Tibial nerve (tissue), 3 donors: ENCODE measurements around the gene ATP8A2.

Source experiments
- POLR2A ChIP-seq, 2 donors: fragments of 450-650 bp; IDR thresholded peaks; one replicate each; pipeline ENCODE4 v1.6.1; 2017; ENCODE audit warnings: antibody characterized with exemption in 2 of 2, mild to moderate bottlenecking in 2 of 2, moderate library complexity in 2 of 2
- TF ChIP-seq, protein P1 (sequence below), 5 experiments: fragments of 200-600 bp in 3 of 5; fragments of 450-650 bp in 2 of 5; sonication (generic) in 3 of 5; IDR thresholded peaks; one replicate each; pipeline ENCODE4 v1.5.1; 2016 to 2019; ENCODE audit warnings: antibody characterized with exemption in 5 of 5, mild to moderate bottlenecking in 3 of 5, moderate library complexity in 2 of 5

DNA sequence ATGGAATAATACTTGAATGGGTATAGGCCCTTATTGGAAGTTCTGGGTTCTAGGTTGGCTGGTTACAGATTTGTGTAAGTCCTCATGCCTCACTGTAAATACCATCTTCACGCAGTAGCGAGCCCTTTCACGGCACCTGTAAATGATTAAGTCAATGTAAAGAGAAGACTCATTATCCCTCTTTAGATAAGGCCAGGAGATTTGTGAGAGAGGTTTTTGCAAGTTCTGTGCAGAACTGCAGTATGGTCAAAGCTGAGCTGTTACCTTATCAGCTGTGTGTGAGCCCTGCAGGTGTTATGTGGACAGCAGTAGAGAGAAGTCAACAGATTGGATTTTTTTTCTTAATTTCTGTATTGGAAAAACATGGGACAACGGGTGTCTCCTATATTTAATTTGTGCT lies 538.5 kb downstream of the ATP8A2 start:
- TF ChIP-seq, protein P1, sequence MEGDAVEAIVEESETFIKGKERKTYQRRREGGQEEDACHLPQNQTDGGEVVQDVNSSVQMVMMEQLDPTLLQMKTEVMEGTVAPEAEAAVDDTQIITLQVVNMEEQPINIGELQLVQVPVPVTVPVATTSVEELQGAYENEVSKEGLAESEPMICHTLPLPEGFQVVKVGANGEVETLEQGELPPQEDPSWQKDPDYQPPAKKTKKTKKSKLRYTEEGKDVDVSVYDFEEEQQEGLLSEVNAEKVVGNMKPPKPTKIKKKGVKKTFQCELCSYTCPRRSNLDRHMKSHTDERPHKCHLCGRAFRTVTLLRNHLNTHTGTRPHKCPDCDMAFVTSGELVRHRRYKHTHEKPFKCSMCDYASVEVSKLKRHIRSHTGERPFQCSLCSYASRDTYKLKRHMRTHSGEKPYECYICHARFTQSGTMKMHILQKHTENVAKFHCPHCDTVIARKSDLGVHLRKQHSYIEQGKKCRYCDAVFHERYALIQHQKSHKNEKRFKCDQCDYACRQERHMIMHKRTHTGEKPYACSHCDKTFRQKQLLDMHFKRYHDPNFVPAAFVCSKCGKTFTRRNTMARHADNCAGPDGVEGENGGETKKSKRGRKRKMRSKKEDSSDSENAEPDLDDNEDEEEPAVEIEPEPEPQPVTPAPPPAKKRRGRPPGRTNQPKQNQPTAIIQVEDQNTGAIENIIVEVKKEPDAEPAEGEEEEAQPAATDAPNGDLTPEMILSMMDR (IDR thresholded peaks at IDR 0.05): no peak
- TF ChIP-seq POLR2A (IDR thresholded peaks at IDR 0.05): no peak
